ENCODE measurements around the gene NCOA3.

Gene NCOA3

DNA sequence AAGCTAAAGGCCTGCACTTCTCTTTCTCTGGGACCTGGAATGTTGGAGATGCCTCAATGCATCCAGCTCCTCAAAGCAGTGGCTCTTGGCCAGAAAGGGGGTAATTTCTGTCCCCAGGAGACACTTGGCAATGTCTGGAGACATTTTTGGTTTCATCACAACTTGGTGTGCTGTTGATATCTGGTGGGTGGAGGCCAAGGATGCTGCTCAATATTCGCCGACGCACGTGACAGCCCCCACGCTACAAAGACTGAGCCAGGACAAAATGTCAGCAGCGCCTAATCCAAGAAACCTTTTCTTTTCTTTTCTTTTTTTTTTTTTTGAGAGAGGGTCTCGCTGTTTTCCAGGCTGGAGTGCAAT is 203.8 kb downstream of the NCOA3 start:
- no peak for DNase-seq (ENCODE audit: low read depth)

DNA sequence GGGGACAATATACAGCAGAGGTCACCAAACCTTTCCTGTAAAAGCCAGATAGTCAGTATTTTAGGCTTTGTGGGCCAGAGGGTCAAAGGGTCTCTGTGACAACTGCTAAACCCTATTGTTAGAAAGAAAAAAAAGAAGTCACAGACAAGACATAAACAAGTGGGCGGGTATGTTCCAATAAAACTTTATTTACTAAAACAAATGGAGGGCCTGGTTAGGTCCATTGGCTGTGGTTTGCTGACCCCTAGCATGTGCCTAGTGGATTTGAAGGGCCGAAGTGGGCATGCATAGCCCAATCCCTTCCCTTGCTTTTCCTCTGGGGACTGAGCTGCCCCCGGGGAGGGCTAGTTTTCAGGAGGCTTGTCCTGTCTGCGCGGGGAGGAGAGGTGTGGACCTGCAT is 204.7 kb downstream of the NCOA3 start:
- no peak for DNase-seq (ENCODE audit: low read depth)

All from stimulated activated CD8-positive, alpha-beta memory T cell treated with anti-CD3 and anti-CD28 coated beads, Interleukin-4, amount 100 ng/mL, for 24 hours (primary cell).